ENCODE measurements around the gene CFAP299.
"Not testable (repeated sequence)": the region's sequence is repeated elsewhere in the genome, so short reads cannot be mapped to it uniquely, and the experiment has no call there.

The CFAP299 gene

DNA sequence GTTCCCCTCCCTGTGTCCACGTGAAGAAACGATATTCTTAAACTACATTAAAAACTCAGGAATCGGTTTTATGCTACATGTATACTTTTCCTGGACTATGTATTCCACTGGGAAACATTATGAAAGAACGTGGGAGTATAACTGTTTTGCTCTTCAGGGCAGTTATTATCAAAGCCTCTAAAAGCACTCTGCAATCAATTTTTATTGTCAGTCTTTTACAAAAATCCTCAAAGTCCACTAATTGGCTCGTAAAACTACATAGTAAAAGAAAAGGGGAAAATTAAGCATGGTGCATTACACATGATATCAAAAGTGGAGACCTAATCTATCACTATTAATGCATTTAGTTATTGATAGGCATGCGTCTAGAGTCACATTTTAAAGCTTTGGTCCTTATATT, 11.4 kb upstream of the CFAP299 start:
- TF ChIP-seq, protein P1, sequence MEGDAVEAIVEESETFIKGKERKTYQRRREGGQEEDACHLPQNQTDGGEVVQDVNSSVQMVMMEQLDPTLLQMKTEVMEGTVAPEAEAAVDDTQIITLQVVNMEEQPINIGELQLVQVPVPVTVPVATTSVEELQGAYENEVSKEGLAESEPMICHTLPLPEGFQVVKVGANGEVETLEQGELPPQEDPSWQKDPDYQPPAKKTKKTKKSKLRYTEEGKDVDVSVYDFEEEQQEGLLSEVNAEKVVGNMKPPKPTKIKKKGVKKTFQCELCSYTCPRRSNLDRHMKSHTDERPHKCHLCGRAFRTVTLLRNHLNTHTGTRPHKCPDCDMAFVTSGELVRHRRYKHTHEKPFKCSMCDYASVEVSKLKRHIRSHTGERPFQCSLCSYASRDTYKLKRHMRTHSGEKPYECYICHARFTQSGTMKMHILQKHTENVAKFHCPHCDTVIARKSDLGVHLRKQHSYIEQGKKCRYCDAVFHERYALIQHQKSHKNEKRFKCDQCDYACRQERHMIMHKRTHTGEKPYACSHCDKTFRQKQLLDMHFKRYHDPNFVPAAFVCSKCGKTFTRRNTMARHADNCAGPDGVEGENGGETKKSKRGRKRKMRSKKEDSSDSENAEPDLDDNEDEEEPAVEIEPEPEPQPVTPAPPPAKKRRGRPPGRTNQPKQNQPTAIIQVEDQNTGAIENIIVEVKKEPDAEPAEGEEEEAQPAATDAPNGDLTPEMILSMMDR (IDR thresholded peaks at IDR 0.05; ENCODE audit: low read depth, low read length): no peak
- H3K4me3 ChIP-seq (ENCODE audit: low read depth, low read length): no peak overlapping the region

DNA sequence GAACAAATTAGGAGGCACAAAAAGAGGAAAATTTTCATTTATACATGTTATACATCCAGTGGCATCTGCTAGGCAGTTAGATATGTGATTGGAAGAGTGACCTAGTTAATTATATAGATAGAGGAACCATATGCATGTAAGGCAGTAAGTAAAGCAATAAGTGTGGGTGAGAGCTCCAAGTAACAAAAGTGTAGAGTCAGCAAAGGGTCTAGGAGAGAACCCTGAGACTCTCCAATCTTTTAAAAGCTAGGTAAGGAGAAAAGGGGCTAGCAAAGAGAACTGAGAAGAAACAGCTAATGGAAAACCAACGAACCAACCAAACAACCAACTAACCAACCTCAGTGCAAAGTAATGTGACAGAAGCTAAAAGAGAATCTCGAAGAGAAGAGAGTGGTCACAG, 3.8 kb upstream of the CFAP299 start:
- no peak overlapping the region for H3K4me3 ChIP-seq (ENCODE audit: low read depth, low read length)
- TF ChIP-seq, protein P1 (IDR thresholded peaks at IDR 0.05; ENCODE audit: low read depth, low read length): no peak

DNA sequence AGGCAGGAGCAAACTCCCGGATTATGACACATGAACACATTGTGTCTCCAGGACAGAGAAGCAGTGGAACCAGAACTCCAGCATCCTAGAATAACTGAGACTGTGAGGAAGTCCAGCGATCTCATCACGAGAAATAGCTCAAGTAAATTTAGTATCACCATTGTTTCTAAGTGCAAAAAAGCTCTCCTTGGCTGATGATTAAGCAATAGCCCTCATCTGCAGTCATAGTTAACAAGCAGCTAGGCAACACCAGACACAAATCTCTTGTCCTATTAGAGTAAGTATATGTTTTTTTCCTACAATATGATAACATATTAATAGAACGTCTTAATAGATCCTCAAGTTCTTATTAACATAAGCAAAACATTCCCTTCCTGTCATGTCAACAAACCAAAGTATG, 2.4 kb upstream of the CFAP299 start:
- TF ChIP-seq, protein P1 (IDR thresholded peaks at IDR 0.05; ENCODE audit: low read depth, low read length): no peak
- H3K4me3 ChIP-seq (ENCODE audit: low read depth, low read length): no peak overlapping the region

DNA sequence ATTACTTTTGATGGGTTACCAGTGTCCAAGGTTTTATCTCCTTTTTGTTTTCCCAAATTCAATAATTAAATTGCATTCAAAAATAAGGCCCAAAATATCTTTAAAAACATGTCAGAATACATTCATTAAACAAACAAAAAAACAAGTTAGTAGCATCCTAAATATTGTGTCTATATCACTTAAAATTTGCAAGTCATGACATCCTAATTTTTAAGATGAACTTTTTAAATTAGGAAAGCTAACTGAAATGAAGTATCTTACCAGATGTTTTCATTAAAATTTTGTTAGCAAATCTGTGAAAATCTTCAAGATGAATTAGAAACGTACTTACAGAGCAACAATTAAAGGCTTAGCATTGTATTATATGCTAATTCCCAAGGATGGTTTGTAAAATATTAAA, 962 bp upstream of the CFAP299 start:
- TF ChIP-seq, protein P1 (IDR thresholded peaks at IDR 0.05; ENCODE audit: low read depth, low read length): no peak
- H3K4me3 ChIP-seq (ENCODE audit: low read depth, low read length): no peak overlapping the region

DNA sequence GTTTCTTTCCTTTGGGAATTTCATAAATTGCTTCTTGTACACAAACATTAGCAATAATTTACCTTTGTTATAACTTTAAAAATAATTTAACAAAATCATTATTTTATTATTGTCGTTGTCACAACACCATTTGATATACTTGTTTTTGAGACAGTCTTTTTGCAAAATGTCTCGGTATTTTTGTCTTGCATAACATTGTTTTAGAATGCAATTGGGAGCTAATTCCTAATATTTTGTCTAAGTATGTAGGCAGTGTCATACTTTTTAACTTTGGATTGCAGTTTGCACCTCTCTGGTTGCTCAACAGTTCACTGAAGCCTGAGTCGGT, 340 bp upstream of the CFAP299 start:
- peak overlapping the region; percentile 79 for H3K4me3 ChIP-seq (ENCODE audit: low read depth, low read length)
- TF ChIP-seq, protein P1 (IDR thresholded peaks at IDR 0.05; ENCODE audit: low read depth, low read length): no peak

DNA sequence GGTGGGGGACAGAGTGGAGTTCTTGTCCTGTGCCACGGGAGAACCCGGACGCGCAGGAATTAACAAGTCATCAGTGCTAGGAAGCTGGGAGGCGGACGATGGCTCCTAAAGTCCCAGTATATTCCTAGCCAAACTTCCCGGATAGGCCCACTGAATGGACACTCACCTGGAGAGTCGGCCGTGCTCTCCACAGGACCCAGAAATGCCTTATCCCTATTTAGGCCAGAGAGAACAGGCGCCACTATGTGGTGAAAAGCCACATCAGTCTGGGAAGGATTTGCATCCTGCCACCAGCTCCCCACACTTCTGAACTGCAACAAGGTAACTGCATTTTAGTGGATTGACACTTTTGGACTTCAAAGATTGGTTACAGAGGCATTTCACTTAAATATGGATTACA, 1.1 kb downstream of the CFAP299 start:
- H3K4me3 ChIP-seq (ENCODE audit: low read depth, low read length): peak overlapping the region; percentile 79
- TF ChIP-seq, protein P1 (IDR thresholded peaks at IDR 0.05; ENCODE audit: low read depth, low read length): peak; percentile 13; the same call in 1 of the 2 replicates

DNA sequence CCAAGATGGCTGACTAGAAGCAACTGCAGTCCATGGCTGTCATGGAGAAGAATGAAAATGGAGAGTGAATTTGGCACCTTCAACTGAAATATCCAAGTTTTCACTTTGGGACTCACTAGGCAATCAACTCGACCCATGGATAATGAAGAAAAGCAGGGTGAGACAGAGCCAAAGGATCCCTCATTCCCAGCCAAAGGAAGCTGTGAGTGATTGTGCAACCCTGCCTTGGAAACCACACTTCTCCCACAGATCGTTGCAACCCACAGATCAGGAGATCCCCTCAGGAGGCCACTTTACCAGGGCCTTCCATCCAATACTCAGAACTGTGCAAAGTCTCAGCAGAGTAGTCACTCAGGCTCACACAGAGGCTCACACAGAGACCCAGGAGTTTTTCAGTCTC, 4.5 kb downstream of the CFAP299 start:
- TF ChIP-seq, protein P1 (IDR thresholded peaks at IDR 0.05; ENCODE audit: low read depth, low read length): no peak
- H3K4me3 ChIP-seq (ENCODE audit: low read depth, low read length): no peak overlapping the region

DNA sequence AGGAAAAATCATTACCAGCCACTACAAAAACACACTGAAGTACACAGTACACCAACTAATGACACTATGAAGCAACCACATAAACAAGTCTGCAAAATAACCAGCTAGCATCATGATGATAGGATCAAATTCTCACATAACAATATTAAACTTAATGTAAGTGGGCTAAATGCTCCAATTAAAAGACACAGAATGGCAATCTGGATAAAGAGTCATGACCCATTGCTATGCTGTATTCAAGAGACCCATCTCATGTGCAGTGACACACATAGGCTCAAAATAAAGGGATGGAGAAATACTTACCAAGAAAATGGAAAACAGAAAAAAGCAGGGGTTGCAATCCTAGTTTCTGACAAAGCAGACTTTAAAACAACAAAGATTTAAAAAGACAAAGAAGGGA, 7.2 kb downstream of the CFAP299 start:
- H3K4me3 ChIP-seq (ENCODE audit: low read depth, low read length): not testable (repeated sequence)

Data from WI38 (cell line).